ENCODE data around the gene BUD23.

DNA sequence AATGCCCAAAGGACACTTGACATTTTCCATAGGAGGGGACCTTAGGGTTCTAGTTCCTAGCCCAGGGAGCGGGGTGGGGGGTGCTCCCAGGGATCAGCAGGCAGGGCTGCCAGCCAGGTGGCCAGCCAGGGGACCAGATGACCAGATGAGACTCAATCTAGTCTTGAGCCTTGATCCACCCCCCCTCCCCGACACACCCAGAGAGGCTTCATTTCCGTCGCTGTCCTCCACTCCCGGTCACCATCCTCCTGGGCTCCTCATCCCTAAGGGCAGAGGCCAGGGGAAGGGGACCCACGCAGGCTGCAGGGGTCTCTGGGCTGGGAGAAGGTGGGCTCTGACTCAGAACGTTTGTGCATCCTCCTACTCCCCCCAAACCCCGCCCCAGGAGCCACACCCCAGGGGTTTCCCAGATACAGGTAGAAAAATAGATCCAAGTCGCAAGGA, 35.1 kb downstream of the BUD23 start:
- TF ChIP-seq, protein P1, sequence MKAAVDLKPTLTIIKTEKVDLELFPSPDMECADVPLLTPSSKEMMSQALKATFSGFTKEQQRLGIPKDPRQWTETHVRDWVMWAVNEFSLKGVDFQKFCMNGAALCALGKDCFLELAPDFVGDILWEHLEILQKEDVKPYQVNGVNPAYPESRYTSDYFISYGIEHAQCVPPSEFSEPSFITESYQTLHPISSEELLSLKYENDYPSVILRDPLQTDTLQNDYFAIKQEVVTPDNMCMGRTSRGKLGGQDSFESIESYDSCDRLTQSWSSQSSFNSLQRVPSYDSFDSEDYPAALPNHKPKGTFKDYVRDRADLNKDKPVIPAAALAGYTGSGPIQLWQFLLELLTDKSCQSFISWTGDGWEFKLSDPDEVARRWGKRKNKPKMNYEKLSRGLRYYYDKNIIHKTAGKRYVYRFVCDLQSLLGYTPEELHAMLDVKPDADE (IDR thresholded peaks at IDR 0.05): no peak
- TF ChIP-seq STAT1 (IDR thresholded peaks at IDR 0.05; ENCODE audit: unreplicated experiment) (no peak), POLR2AphosphoS5 (IDR thresholded peaks at IDR 0.05; ENCODE audit: low read depth) (no peak), EZH2 (IDR thresholded peaks at IDR 0.05; ENCODE audit: low read depth, unreplicated experiment) (no peak), CREB1 (CRISPR knock-in tag; IDR thresholded peaks at IDR 0.05; ENCODE audit: low read depth) (no peak), EZH2phosphoT487 (IDR thresholded peaks at IDR 0.05; ENCODE audit: unreplicated experiment) (no peak), JUNB (IDR thresholded peaks at IDR 0.05; ENCODE audit: unreplicated experiment) (no peak)
- TF ChIP-seq, protein P2, sequence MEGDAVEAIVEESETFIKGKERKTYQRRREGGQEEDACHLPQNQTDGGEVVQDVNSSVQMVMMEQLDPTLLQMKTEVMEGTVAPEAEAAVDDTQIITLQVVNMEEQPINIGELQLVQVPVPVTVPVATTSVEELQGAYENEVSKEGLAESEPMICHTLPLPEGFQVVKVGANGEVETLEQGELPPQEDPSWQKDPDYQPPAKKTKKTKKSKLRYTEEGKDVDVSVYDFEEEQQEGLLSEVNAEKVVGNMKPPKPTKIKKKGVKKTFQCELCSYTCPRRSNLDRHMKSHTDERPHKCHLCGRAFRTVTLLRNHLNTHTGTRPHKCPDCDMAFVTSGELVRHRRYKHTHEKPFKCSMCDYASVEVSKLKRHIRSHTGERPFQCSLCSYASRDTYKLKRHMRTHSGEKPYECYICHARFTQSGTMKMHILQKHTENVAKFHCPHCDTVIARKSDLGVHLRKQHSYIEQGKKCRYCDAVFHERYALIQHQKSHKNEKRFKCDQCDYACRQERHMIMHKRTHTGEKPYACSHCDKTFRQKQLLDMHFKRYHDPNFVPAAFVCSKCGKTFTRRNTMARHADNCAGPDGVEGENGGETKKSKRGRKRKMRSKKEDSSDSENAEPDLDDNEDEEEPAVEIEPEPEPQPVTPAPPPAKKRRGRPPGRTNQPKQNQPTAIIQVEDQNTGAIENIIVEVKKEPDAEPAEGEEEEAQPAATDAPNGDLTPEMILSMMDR (conservative IDR thresholded peaks at IDR 0.05; ENCODE audit: low read depth in 2 of 2): no peak
- TF ChIP-seq, protein P3, sequence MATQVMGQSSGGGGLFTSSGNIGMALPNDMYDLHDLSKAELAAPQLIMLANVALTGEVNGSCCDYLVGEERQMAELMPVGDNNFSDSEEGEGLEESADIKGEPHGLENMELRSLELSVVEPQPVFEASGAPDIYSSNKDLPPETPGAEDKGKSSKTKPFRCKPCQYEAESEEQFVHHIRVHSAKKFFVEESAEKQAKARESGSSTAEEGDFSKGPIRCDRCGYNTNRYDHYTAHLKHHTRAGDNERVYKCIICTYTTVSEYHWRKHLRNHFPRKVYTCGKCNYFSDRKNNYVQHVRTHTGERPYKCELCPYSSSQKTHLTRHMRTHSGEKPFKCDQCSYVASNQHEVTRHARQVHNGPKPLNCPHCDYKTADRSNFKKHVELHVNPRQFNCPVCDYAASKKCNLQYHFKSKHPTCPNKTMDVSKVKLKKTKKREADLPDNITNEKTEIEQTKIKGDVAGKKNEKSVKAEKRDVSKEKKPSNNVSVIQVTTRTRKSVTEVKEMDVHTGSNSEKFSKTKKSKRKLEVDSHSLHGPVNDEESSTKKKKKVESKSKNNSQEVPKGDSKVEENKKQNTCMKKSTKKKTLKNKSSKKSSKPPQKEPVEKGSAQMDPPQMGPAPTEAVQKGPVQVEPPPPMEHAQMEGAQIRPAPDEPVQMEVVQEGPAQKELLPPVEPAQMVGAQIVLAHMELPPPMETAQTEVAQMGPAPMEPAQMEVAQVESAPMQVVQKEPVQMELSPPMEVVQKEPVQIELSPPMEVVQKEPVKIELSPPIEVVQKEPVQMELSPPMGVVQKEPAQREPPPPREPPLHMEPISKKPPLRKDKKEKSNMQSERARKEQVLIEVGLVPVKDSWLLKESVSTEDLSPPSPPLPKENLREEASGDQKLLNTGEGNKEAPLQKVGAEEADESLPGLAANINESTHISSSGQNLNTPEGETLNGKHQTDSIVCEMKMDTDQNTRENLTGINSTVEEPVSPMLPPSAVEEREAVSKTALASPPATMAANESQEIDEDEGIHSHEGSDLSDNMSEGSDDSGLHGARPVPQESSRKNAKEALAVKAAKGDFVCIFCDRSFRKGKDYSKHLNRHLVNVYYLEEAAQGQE (IDR thresholded peaks at IDR 0.05; ENCODE audit: unreplicated experiment): no peak
- TF ChIP-seq, protein P4, sequence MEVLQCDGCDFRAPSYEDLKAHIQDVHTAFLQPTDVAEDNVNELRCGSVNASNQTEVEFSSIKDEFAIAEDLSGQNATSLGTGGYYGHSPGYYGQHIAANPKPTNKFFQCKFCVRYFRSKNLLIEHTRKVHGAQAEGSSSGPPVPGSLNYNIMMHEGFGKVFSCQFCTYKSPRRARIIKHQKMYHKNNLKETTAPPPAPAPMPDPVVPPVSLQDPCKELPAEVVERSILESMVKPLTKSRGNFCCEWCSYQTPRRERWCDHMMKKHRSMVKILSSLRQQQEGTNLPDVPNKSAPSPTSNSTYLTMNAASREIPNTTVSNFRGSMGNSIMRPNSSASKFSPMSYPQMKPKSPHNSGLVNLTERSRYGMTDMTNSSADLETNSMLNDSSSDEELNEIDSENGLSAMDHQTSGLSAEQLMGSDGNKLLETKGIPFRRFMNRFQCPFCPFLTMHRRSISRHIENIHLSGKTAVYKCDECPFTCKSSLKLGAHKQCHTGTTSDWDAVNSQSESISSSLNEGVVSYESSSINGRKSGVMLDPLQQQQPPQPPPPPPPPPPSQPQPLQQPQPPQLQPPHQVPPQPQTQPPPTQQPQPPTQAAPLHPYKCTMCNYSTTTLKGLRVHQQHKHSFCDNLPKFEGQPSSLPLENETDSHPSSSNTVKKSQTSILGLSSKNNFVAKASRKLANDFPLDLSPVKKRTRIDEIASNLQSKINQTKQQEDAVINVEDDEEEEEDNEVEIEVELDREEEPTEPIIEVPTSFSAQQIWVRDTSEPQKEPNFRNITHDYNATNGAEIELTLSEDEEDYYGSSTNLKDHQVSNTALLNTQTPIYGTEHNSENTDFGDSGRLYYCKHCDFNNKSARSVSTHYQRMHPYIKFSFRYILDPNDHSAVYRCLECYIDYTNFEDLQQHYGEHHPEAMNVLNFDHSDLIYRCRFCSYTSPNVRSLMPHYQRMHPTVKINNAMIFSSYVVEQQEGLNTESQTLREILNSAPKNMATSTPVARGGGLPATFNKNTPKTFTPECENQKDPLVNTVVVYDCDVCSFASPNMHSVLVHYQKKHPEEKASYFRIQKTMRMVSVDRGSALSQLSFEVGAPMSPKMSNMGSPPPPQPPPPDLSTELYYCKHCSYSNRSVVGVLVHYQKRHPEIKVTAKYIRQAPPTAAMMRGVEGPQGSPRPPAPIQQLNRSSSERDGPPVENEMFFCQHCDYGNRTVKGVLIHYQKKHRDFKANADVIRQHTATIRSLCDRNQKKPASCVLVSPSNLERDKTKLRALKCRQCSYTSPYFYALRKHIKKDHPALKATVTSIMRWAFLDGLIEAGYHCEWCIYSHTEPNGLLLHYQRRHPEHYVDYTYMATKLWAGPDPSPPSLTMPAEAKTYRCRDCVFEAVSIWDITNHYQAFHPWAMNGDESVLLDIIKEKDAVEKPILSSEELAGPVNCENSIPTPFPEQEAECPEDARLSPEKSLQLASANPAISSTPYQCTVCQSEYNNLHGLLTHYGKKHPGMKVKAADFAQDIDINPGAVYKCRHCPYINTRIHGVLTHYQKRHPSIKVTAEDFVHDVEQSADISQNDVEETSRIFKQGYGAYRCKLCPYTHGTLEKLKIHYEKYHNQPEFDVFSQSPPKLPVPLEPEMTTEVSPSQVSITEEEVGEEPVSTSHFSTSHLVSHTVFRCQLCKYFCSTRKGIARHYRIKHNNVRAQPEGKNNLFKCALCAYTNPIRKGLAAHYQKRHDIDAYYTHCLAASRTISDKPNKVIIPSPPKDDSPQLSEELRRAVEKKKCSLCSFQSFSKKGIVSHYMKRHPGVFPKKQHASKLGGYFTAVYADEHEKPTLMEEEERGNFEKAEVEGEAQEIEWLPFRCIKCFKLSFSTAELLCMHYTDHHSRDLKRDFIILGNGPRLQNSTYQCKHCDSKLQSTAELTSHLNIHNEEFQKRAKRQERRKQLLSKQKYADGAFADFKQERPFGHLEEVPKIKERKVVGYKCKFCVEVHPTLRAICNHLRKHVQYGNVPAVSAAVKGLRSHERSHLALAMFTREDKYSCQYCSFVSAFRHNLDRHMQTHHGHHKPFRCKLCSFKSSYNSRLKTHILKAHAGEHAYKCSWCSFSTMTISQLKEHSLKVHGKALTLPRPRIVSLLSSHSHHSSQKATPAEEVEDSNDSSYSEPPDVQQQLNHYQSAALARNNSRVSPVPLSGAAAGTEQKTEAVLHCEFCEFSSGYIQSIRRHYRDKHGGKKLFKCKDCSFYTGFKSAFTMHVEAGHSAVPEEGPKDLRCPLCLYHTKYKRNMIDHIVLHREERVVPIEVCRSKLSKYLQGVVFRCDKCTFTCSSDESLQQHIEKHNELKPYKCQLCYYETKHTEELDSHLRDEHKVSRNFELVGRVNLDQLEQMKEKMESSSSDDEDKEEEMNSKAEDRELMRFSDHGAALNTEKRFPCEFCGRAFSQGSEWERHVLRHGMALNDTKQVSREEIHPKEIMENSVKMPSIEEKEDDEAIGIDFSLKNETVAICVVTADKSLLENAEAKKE (CRISPR knock-in tag; IDR thresholded peaks at IDR 0.05): no peak

All from GM23338 (cell line).